Airway epithelial cell (primary cell): Measurements from ENCODE around the gene IFITM10. TPM values are rescaled to one million over a fixed set of nuclear protein-coding genes. Genes with fewer than 3 reads are reported as not detected.

Experiments
- total RNA-seq: library from RNA; depleted of rRNA; stranded (reverse); fragments of >200 nt; gene quantifications from 2 replicates; pipeline ENCODE4 v1.2.3, GENCODE V29; 2015

The IFITM10 gene
- total RNA-seq = 3.3 and 8.0 TPM in 2 replicates

DNA sequence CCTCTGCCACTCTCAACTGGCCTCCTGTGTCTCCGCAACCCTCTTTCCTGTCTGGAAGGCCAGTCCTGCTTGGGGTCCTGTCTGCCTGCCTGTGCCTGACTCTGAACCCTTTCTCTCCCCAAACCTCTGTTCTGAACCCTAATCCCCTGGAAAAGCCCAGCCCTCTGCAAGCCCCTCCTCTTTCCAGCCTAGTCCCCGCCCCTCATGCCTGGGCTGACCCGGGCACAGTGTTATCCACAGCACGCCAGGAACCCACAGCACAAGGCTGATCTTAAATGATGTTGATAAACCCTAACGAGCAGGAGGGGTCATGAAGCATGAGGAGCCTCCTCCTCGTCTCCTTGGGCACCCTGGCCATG, at the start of gene IFITM10:
Gene IFITM10, minus strand, starts transcription at position 115 of the 359 bp plus-strand sequence. CDS start 153 bp downstream, outside the sequence.

DNA sequence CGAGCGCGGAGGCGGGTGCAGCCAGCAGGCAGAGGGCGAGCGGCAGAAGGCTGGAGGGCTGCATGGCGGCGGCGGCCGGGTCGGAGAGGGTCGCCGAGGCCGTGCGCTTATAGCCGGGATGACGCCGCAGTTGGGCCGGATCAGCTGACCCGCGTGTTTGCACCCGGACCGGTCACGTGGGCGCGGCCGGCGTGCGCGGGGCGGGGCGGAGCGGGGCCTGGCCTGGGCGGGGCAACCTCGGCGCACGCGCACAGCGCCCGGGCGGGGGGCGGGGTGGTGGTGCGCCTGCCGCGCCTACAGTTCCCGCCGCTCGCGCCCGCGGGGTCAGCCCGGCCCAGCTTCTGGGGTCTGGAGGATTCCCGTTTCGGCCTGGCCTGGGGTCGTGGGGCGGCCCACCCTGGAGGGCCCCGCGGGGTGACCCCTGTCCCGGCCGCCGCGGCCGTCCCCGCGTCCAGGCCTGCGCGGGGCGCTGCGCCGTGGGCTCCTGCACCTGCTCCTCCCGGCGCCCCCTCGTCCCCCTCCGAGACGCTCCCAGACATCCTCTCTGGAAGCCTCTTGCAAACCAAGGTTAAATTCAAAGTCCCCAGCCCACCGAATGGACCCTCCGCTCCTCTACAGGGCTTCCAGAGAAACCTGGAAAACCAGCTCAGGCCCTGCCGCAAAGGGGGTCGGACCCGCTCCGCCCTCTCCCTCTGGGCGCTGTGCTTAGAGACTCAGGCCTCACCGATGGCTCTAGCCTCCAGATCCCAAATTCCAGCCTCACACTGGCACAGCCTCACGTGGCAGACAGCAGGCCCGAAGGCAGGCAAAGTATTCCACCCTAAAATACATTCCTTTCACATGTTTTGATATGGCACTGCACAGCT, 13.6 kb upstream of the IFITM10 start, which contains the start of gene CTSD:
Gene CTSD, minus strand, starts transcription at position 132 of the 866 bp plus-strand sequence. Its CDS starts 68 bp downstream, at position 64.

DNA sequence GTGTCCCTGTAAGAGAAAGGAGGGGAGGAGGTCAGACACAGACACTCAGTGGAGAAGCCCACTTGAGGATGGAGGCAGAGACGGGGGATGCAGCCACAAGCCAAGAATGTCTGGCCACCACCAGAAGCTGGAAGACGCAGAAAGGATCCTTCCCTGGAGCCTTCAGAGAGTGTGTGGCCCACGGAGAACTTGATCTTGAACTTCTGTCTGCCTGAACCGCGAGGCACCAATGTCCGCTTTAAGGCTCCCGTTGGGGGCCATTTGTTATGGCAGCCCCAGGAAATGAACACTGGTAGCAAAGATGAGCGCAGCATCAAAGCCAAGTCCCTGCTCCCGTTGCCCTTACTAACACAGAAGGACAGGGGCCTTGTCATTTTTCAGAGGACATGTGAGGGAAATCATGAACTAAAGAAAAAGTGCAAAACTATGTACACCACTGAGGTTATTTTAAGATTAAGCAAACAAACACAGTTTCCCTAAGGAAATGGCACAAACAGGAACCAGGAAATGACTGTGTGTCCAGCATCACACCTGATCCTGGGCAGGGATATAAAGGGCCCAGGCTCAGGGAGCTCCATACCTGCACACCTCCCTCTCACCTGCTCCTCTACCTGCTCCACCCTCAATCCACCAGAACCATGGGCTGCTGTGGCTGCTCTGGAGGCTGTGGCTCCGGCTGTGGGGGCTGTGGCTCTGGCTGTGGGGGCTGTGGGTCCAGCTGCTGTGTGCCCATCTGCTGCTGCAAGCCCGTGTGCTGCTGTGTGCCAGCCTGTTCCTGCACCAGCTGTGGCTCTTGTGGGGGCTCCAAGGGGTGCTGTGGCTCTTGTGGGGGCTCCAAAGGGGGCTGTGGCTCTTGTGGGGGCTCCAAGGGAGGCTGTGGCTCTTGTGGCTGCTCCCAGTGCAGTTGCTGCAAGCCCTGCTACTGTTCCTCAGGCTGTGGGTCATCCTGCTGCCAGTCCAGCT, 53.5 kb downstream of the IFITM10 start, which contains the start of gene KRTAP5-6:
Gene KRTAP5-6, plus strand, starts transcription at position 588 of the 963 bp plus-strand sequence. Its CDS starts 51 bp downstream, at position 639.

Other genes starting within 250 kb of the IFITM10 start
- gene DUSP8, start 178.3 kb downstream of the IFITM10 start, total RNA-seq = 0.19 and 0.56 TPM in 2 replicates
- not detected in 2 replicates for gene KRTAP5-1, start 165.3 kb downstream of the IFITM10 start, total RNA-seq
- not detected in 2 replicates for gene KRTAP5-2, start 152.3 kb downstream of the IFITM10 start, total RNA-seq
- gene KRTAP5-3, start 142.1 kb downstream of the IFITM10 start, total RNA-seq = not detected in 2 replicates
- not detected in 2 replicates for gene KRTAP5-4, start 128.5 kb downstream of the IFITM10 start, total RNA-seq
- gene KRTAP5-5, start 120.8 kb downstream of the IFITM10 start, total RNA-seq = not detected in 2 replicates
- gene KRTAP5-6, start 53.4 kb downstream of the IFITM10 start, total RNA-seq = not detected in 2 replicates
- 566 and 764 TPM in 2 replicates for gene CTSD, start 13.3 kb upstream of the IFITM10 start, total RNA-seq
- gene SYT8, start 84.4 kb upstream of the IFITM10 start, total RNA-seq = 8.5 and 10.5 TPM in 2 replicates
- gene TNNI2, start 88.4 kb upstream of the IFITM10 start, total RNA-seq = 0.63 and 4.1 TPM in 2 replicates
- gene LSP1, start 102.5 kb upstream of the IFITM10 start, total RNA-seq = 0.23 and 1.1 TPM in 2 replicates
- not detected in 2 replicates for gene PRR33, start 141.3 kb upstream of the IFITM10 start, total RNA-seq
- gene TNNT3, start 169.1 kb upstream of the IFITM10 start, total RNA-seq = 0.71 and 0.98 TPM in 2 replicates
- gene MRPL23, start 196.7 kb upstream of the IFITM10 start, total RNA-seq = 275 and 285 TPM in 2 replicates
- gene H19, start 247.2 kb upstream of the IFITM10 start, total RNA-seq = 810 and 834 TPM in 2 replicates